GM10248 (cell line): ENCODE measurements around the gene ABCD2.
"Not testable (repeated sequence)": the region's sequence is repeated elsewhere in the genome, so short reads cannot be mapped to it uniquely, and the experiment has no call there.

ENCODE experiments used
- CTCF ChIA-PET: fragments of 300-600 bp; sonication (Branson Sonifier 250); formaldehyde crosslinking; extraction: SDS; loops from one replicate; lab custom pipeline; 2021; ENCODE audit warnings: antibody characterized with exemption; lab: Yijun Ruan, JAX
- POLR2A ChIA-PET: fragments of 350-650 bp; sonication (Branson Sonifier 250); formaldehyde crosslinking; extraction: SDS; loops from one replicate; lab custom pipeline; 2020; ENCODE audit warnings: antibody characterized with exemption; lab: Yijun Ruan, JAX
- DNase-seq: peaks from one replicate; pipeline ENCODE4 v3.0.0; 2012; ENCODE audit errors: extremely low spot score
- CTCF ChIP-seq: IDR thresholded peaks from 2 replicates; pipeline ENCODE4 v1.5.1; 2012; ENCODE audit warnings: mild to moderate bottlenecking, low read depth; ENCODE audit errors: extremely low read depth, missing control alignments, control extremely low read depth

ABCD2 gene

DNA sequence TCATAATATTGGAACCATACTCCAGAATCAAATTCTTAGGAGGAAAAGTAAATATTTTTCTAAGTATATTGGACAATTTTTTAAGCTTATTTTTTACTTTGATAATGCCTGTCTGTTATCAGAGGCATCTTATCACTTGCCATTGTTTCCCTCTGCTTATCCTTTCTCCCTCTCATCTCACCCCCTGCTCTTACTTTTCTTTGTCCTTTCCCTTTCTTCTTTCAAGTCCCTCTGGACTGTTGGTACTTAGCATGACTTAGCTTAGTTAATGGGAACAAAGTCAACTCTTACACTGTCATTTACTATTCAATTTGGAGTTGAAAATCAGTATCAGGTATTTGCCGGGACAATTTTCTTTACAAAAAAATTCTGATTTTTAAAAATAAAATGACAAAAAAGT lies 45.2 kb downstream of the ABCD2 start:
- TF ChIP-seq CTCF, result no peak
- no peak for DNase-seq
- CTCF ChIA-PET, result interaction anchor here (1.0 to 2.9 kb wide), 3 partner anchors 10 to 252 kb away, joined by 3 to 11 read pairs (median 3); no protein-coding TSS in a partner anchor
- POLR2A ChIA-PET, result no interaction called here

DNA sequence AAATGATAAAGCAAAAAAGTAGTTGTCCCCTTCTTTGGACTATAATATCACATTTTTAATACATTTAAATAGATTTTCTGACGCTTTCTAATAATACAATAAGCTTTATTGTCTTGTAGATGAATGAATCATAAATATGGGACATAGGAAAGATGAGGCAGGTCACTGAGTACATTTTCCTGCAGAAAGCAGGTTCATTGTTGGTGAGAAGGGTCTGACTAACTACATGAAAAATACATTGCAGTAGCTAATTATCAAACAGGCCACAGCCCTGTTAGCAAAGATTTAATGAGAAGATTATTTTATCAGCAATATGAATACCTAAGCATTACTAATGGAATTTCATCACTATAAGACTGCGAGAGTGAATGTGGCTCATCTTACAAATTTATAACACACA lies 45.6 kb downstream of the ABCD2 start:
- POLR2A ChIA-PET, result no interaction called here
- CTCF ChIA-PET, result interaction anchor here (1.0 to 2.9 kb wide), 3 partner anchors 11 to 252 kb away, joined by 3 to 11 read pairs (median 3); no protein-coding TSS in a partner anchor
- no peak for DNase-seq
- TF ChIP-seq CTCF, result no peak

GRCh38 chr12:39572551-39572950 lies 47.1 kb downstream of the ABCD2 start:
- ChIA-PET CTCF (no interaction called here), POLR2A (no interaction called here)
- no peak for DNase-seq
- no peak for TF ChIP-seq CTCF

DNA sequence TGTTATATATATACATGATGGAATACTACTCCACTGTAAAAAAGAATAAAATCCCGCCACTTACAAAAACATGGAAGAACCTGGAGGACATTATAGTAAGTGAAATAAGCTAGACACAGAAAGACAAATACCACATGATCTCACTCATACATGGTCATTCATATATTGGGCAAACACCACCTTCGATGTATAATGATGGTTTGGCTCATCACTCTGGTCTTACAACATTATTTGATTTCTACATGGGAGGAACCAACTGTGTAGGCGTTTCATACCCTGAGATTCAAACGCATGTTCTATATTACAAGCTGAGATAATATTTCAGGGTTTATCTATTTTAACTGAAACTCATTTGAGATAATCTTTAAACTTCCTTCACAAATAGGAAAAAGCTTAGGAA lies 48.3 kb downstream of the ABCD2 start:
- POLR2A ChIA-PET, result no interaction called here

GRCh38 chr12:39553476-39553875 lies 66.1 kb downstream of the ABCD2 start:
- POLR2A ChIA-PET, result no interaction called here
- CTCF ChIA-PET, result interaction anchor here (0.9 kb wide), 1 partner anchor 14 kb away, joined by 3 read pairs; no protein-coding TSS in a partner anchor
- no peak for DNase-seq

More for the DNA sequence above, 48.3 kb downstream of the ABCD2 start:
- no peak for DNase-seq
- CTCF ChIA-PET, result no interaction called here
- no peak for TF ChIP-seq CTCF

GRCh38 chr12:39544211-39544610 lies 75.4 kb downstream of the ABCD2 start:
- DNase-seq, POLR2A ChIA-PET: not testable (repeated sequence)
- CTCF ChIA-PET, result interaction anchor here (1.6 kb wide), 1 partner anchor 50 kb away, joined by 3 read pairs; no protein-coding TSS in a partner anchor

More at GRCh38 chr12:39553476-39553875, 66.1 kb downstream of the ABCD2 start:
- no peak for TF ChIP-seq CTCF

GRCh38 chr12:39541471-39541870 lies 78.1 kb downstream of the ABCD2 start:
- no peak for DNase-seq
- ChIA-PET CTCF (no interaction called here), POLR2A (no interaction called here)
- no peak for TF ChIP-seq CTCF
